ENCODE data around the gene LPAR1.

LPAR1 gene

GRCh38 chr9:110950041-110950645 lies 88.1 kb downstream of the LPAR1 start:
- no peak for DNase-seq

GRCh38 chr9:110949081-110949480 lies 89.2 kb downstream of the LPAR1 start:
- DNase-seq = no peak

- no peak for DNase-seq
Measured at GRCh38 chr9:110947491-110948044, 90.7 kb downstream of the LPAR1 start.

GRCh38 chr9:110942522-110942921 lies 95.7 kb downstream of the LPAR1 start:
- no peak for DNase-seq

- DNase-seq = no peak
Measured at GRCh38 chr9:110940951-110941557, 97.2 kb downstream of the LPAR1 start.

GRCh38 chr9:110939573-110939972 lies 98.7 kb downstream of the LPAR1 start:
- no peak for DNase-seq

- no peak for DNase-seq
Measured at GRCh38 chr9:110939047-110939446, 99.2 kb downstream of the LPAR1 start.

GRCh38 chr9:110938242-110938641 lies 100.0 kb downstream of the LPAR1 start:
- DNase-seq = no peak

GRCh38 chr9:110936719-110937452 lies 101.4 kb downstream of the LPAR1 start:
- DNase-seq = no peak

GRCh38 chr9:110936237-110936636 lies 102.0 kb downstream of the LPAR1 start:
- no peak for DNase-seq

GRCh38 chr9:110935829-110936228 lies 102.4 kb downstream of the LPAR1 start:
- DNase-seq = no peak

- DNase-seq = no peak
Measured at GRCh38 chr9:110933350-110934001, 104.8 kb downstream of the LPAR1 start.

- no peak for DNase-seq
Measured at GRCh38 chr9:110932863-110933262, 105.4 kb downstream of the LPAR1 start.

GRCh38 chr9:110928599-110928998 lies 109.7 kb downstream of the LPAR1 start:
- DNase-seq = no peak

- no peak for DNase-seq
Measured at GRCh38 chr9:110926828-110927487, 111.3 kb downstream of the LPAR1 start.

- no peak for DNase-seq
Measured at GRCh38 chr9:110923601-110924000, 114.7 kb downstream of the LPAR1 start.

- DNase-seq = no peak
Measured at GRCh38 chr9:110922145-110922544, 116.1 kb downstream of the LPAR1 start.

- DNase-seq = no peak
Measured at GRCh38 chr9:110921705-110922104, 116.6 kb downstream of the LPAR1 start.

- no peak for DNase-seq
Measured at GRCh38 chr9:110919609-110920008, 118.7 kb downstream of the LPAR1 start.

GRCh38 chr9:110919050-110919435 lies 119.2 kb downstream of the LPAR1 start:
- no peak for DNase-seq

- DNase-seq = no peak
Measured at GRCh38 chr9:110918316-110919049, 119.8 kb downstream of the LPAR1 start.

- DNase-seq = no peak
Measured at GRCh38 chr9:110916403-110916802, 121.9 kb downstream of the LPAR1 start.

All from activated CD4-positive, alpha-beta T cell treated with anti-CD3 and anti-CD28 coated beads, Interleukin-2, amount 50 U/mL, for 48 hours (primary cell).